Neural cell (in vitro differentiated cells): ENCODE results near the gene MAB21L4. TPM values are rescaled to one million over a fixed set of nuclear protein-coding genes. Genes with fewer than 3 reads are reported as not detected.

Source experiments
- H2AFZ ChIP-seq: fragments of 200-600, 300-800 bp; sonication (generic), shearing (Covaris generic); 2 replicates; pipeline ENCODE4 v1.6.0; 2014; ENCODE audit warnings: low read depth, mild to moderate bottlenecking, antibody characterized with exemption, low read length, moderate library complexity
- H3F3A ChIP-seq: fragments of 200-600 bp; shearing (Covaris generic); 2 replicates; pipeline ENCODE4 v1.6.1; 2016; ENCODE audit warnings: mild to moderate bottlenecking, moderate library complexity, mixed read lengths, antibody characterized with exemption, low read length; ENCODE audit not compliant: insufficient read depth, poor library complexity, severe bottlenecking
- H3K27ac ChIP-seq: fragments of 200-600, 300-800 bp; sonication (generic), shearing (Covaris generic); 2 replicates; pipeline ENCODE4 v1.5.1; 2014; ENCODE audit warnings: mild to moderate bottlenecking, low read length, moderate library complexity
- H3K27me3 ChIP-seq: fragments of 300-800, 200-600 bp; sonication (generic), shearing (Covaris generic); 2 replicates; pipeline ENCODE4 v1.6.0; 2014; ENCODE audit warnings: mild to moderate bottlenecking, low read depth, low read length, moderate library complexity; ENCODE audit not compliant: insufficient read depth
- H3K36me3 ChIP-seq: fragments of 300-800, 200-600 bp; sonication (generic), shearing (Covaris generic); 2 replicates; pipeline ENCODE4 v1.5.1; 2014; ENCODE audit warnings: mild to moderate bottlenecking, antibody characterized with exemption, low read length, moderate library complexity; ENCODE audit not compliant: insufficient read depth
- H3K4me2 ChIP-seq: fragments of 300-800, 200-600 bp; sonication (generic), shearing (Covaris generic); 2 replicates; pipeline ENCODE4 v1.6.0; 2014; ENCODE audit warnings: mild to moderate bottlenecking, low read length
- H3K4me3 ChIP-seq: fragments of 300-800, 200-600 bp; sonication (generic), shearing (Covaris generic); 2 replicates; pipeline ENCODE4 v1.5.1; 2014; ENCODE audit warnings: mild to moderate bottlenecking, low read length, moderate library complexity
- H3K79me2 ChIP-seq: fragments of 200-600 bp; shearing (Covaris generic); replicated peaks from 2 replicates; pipeline ENCODE4 v1.6.0; 2014; ENCODE audit warnings: mild to moderate bottlenecking, low read length, moderate library complexity; ENCODE audit not compliant: insufficient read depth
- H3K9ac ChIP-seq: fragments of 300-800, 200-600 bp; sonication (generic), shearing (Covaris generic); 2 replicates; pipeline ENCODE4 v1.6.1; 2016; ENCODE audit warnings: mild to moderate bottlenecking, low read length, mixed read lengths
- H3K9me2 ChIP-seq: fragments of 200-600 bp; shearing (Covaris generic); 2 replicates; pipeline ENCODE4 v1.6.1; 2016; ENCODE audit warnings: mild to moderate bottlenecking, low read length, mixed read lengths; ENCODE audit not compliant: insufficient read depth
- H3K9me3 ChIP-seq: fragments of 200-600, 300-800 bp; sonication (generic), shearing (Covaris generic); 2 replicates; pipeline ENCODE4 v1.6.1; 2016; ENCODE audit warnings: mild to moderate bottlenecking, mixed run types, low read length, moderate library complexity, mixed read lengths
- H4K20me1 ChIP-seq: fragments of 200-600 bp; shearing (Covaris generic); 2 replicates; pipeline ENCODE4 v1.6.1; 2016; ENCODE audit warnings: mild to moderate bottlenecking, mixed run types; ENCODE audit not compliant: insufficient read depth
- EP300 ChIP-seq: fragments of 450-650 bp; conservative IDR thresholded peaks from 2 replicates; pipeline ENCODE4 v1.6.1; 2014; ENCODE audit warnings: antibody characterized with exemption, mild to moderate bottlenecking, moderate library complexity; ENCODE audit not compliant: poor library complexity, severe bottlenecking
- EZH2 ChIP-seq: fragments of 200-600, 300-800 bp; shearing (Covaris generic), sonication (generic); IDR thresholded peaks from 2 replicates; pipeline ENCODE4 v1.6.1; 2014; ENCODE audit warnings: antibody characterized with exemption, low read length, borderline replicate concordance, mild to moderate bottlenecking; ENCODE audit not compliant: insufficient read depth, poor library complexity, severe bottlenecking
- MXI1 ChIP-seq: fragments of 450-650 bp; conservative IDR thresholded peaks from 2 replicates; pipeline ENCODE4 v1.6.1; 2014; ENCODE audit warnings: antibody characterized with exemption, mild to moderate bottlenecking; ENCODE audit not compliant: poor library complexity, severe bottlenecking
- POLR2AphosphoS5 ChIP-seq: IDR thresholded peaks from 2 replicates; pipeline ENCODE4 v1.6.1; 2012
- RAD21 ChIP-seq: fragments of 450-650 bp; conservative IDR thresholded peaks from 2 replicates; pipeline ENCODE4 v1.6.1; 2014; ENCODE audit warnings: antibody characterized with exemption, mild to moderate bottlenecking, moderate library complexity
- REST ChIP-seq: IDR thresholded peaks from 2 replicates; pipeline ENCODE4 v1.6.1; 2012; ENCODE audit warnings: borderline replicate concordance
- SMC3 ChIP-seq: fragments of 450-650 bp; conservative IDR thresholded peaks from 2 replicates; pipeline ENCODE4 v1.6.1; 2014; ENCODE audit warnings: antibody characterized with exemption, mild to moderate bottlenecking, moderate library complexity; ENCODE audit not compliant: poor library complexity
- TAF1 ChIP-seq: IDR thresholded peaks from 2 replicates; pipeline ENCODE4 v1.6.1; 2012; ENCODE audit warnings: low read depth
- polyA plus RNA-seq: library from polyadenylated mRNA; depleted of rRNA; stranded (reverse); fragments of >200 nt; gene quantifications from 2 replicates; pipeline ENCODE4 v1.2.3, GENCODE V29; 2014
- TF ChIP-seq, protein P1 (sequence below): fragments of 450-650 bp; IDR thresholded peaks from 2 replicates; pipeline ENCODE4 v1.5.1; 2014; ENCODE audit warnings: antibody characterized with exemption, mild to moderate bottlenecking, moderate library complexity; ENCODE audit not compliant: poor library complexity, severe bottlenecking

The MAB21L4 gene
- polyA plus RNA-seq, 1 donor from 2014 or later: not detected

DNA sequence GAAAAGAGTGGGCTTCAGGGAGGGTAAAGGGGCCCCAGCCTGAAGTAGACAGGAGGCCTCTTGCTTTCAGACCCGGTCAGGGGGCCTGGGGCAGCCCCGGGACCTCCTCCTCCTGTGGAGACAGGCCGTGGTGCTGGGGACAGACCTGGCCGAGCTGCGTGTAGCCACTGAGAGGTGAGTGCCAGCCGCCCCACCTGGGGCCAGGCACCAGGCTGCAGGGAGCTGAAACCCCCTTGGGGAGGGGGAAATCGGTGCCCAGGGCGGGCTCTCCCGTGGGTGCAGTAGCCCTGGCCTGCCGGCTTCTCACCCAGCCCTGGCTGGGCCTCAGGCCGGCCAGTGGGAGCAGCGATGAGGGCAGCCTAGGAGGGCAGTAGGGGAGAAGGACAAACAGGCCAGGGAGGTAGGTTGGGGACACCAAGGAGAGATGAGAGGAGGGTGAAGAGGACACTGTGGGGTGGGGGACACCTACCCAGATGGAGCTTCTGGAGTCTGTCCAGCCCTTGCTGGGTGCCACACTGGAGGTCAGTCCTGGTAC lies 34.2 kb upstream of the MAB21L4 start:
- no peak for TF ChIP-seq EZH2
- no peak for TF ChIP-seq TAF1
- TF ChIP-seq POLR2AphosphoS5: no peak
- Histone ChIP-seq H3K9me2 (no peaks in the 10 kb centered on the region), H3K27ac (no peak overlapping the region), H3F3A (no peaks in the 10 kb centered on the region), H3K4me3 (no peak overlapping the region), H3K36me3 (no peaks in the 10 kb centered on the region), H2AFZ (no peak overlapping the region), H3K27me3 (no peaks in the 10 kb centered on the region), H4K20me1 (no peaks in the 10 kb centered on the region), H3K9me3 (no peaks in the 10 kb centered on the region), H3K9ac (no peak overlapping the region), H3K79me2 (no peaks in the 10 kb centered on the region), H3K4me2 (no peak overlapping the region)

DNA sequence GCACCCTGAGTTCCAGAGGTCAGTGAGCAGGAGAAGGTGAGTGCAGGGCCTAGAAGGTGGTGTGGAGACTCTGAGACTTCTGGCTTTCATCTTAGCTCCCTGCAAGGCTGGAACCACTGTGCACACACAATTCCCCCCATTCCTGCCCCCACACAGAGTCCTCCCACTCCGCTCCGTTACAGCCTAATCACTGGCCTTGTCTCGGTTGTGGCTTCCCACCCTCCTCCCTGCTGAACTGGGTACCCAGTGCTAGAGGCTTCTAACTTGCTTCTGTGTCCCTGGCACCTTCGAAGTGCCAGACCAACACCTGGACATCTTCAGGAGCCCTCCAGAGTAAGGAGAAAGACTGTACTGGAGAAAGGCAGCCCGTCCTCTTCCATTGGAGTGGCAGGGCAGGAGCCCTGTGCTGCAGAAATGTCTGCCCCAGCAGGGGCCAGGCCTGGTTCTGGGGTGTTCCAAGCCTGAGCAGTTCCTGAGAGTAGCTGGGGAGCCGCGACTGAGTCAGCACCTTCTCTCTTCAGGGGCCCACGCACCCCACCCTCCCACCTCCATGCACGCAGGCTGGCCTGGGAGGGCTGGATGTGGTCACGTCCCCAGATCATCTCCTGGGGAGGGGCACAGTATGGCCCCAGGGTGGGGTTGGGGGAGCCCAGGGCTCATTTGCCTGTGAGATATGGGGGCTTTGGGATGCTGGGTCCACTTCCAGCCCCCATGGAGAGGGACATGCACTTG lies 33.6 kb upstream of the MAB21L4 start:
- Histone ChIP-seq H4K20me1 (no peaks in the 10 kb centered on the region), H3K79me2 (no peaks in the 10 kb centered on the region), H3F3A (no peaks in the 10 kb centered on the region), H3K27ac (no peak overlapping the region), H3K9ac (no peak overlapping the region), H2AFZ (no peak overlapping the region), H3K4me3 (no peak overlapping the region), H3K4me2 (no peak overlapping the region), H3K9me2 (no peaks in the 10 kb centered on the region), H3K36me3 (no peaks in the 10 kb centered on the region), H3K9me3 (no peaks in the 10 kb centered on the region), H3K27me3 (no peaks in the 10 kb centered on the region)
- TF ChIP-seq REST: no peak
- TF ChIP-seq EZH2: no peak

GRCh38 chr2:240928476-240929363 lies 32.8 kb upstream of the MAB21L4 start:
- H3F3A ChIP-seq: no peaks in the 10 kb centered on the region
- no peak overlapping the region for H3K4me2 ChIP-seq
- H2AFZ ChIP-seq: no peak overlapping the region
- no peaks in the 10 kb centered on the region for H3K79me2 ChIP-seq
- H3K9me2 ChIP-seq: no peaks in the 10 kb centered on the region
- TF ChIP-seq MXI1 (no peak), REST (no peak), SMC3 (no peak), EP300 (no peak), EZH2 (no peak), POLR2AphosphoS5 (no peak), RAD21 (no peak), TAF1 (no peak)
- TF ChIP-seq, protein P1, sequence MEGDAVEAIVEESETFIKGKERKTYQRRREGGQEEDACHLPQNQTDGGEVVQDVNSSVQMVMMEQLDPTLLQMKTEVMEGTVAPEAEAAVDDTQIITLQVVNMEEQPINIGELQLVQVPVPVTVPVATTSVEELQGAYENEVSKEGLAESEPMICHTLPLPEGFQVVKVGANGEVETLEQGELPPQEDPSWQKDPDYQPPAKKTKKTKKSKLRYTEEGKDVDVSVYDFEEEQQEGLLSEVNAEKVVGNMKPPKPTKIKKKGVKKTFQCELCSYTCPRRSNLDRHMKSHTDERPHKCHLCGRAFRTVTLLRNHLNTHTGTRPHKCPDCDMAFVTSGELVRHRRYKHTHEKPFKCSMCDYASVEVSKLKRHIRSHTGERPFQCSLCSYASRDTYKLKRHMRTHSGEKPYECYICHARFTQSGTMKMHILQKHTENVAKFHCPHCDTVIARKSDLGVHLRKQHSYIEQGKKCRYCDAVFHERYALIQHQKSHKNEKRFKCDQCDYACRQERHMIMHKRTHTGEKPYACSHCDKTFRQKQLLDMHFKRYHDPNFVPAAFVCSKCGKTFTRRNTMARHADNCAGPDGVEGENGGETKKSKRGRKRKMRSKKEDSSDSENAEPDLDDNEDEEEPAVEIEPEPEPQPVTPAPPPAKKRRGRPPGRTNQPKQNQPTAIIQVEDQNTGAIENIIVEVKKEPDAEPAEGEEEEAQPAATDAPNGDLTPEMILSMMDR: no peak
- no peak overlapping the region for H3K27ac ChIP-seq
- no peaks in the 10 kb centered on the region for H3K9me3 ChIP-seq
- no peak overlapping the region for H3K4me3 ChIP-seq
- no peaks in the 10 kb centered on the region for H3K27me3 ChIP-seq
- H3K36me3 ChIP-seq: no peaks in the 10 kb centered on the region
- no peaks in the 10 kb centered on the region for H4K20me1 ChIP-seq
- no peak overlapping the region for H3K9ac ChIP-seq
